Measurements from ENCODE around the gene SIRT6.
"Not testable (repeated sequence)": the region's sequence is repeated elsewhere in the genome, so short reads cannot be mapped to it uniquely, and the experiment has no call there.

Gene SIRT6

GRCh38 chr19:4182084-4182810 lies at the start of gene SIRT6, which contains the start of gene ANKRD24:
TSS of gene SIRT6 (minus strand) at chr19:4182563. CDS start at chr19:4182539, 24 bp downstream.
TSS of gene ANKRD24 (plus strand) at chr19:4182689. CDS start at chr19:4186426, 3,737 bp downstream.
- in situ Hi-C loops (cut with MboI; ENCODE audit: low sequenced_read_pairs) = no loop called here

GRCh38 chr19:4232139-4232538 lies 49.8 kb upstream of the SIRT6 start:
- in situ Hi-C loops (cut with MboI; ENCODE audit: low sequenced_read_pairs) = not testable (repeated sequence)

GRCh38 chr19:4231521-4231920 lies 49.2 kb upstream of the SIRT6 start:
- in situ Hi-C loops (cut with MboI; ENCODE audit: low sequenced_read_pairs) = not testable (repeated sequence)

- in situ Hi-C loops (cut with MboI; ENCODE audit: low sequenced_read_pairs) = not testable (repeated sequence)
Measured at GRCh38 chr19:4230237-4230636, 47.9 kb upstream of the SIRT6 start.

- in situ Hi-C loops (cut with MboI; ENCODE audit: low sequenced_read_pairs) = no loop called here
Measured at GRCh38 chr19:4229179-4229931, 47.0 kb upstream of the SIRT6 start, which contains the start of gene EBI3. TSS of gene EBI3 (plus strand) at chr19:4229523. CDS start at chr19:4229551, 28 bp downstream.

- in situ Hi-C loops (cut with MboI; ENCODE audit: low sequenced_read_pairs) = no loop called here
Measured at GRCh38 chr19:4228765-4229178, 46.4 kb upstream of the SIRT6 start.

GRCh38 chr19:4227771-4228170 lies 45.4 kb upstream of the SIRT6 start:
- in situ Hi-C loops (cut with MboI; ENCODE audit: low sequenced_read_pairs) = no loop called here

- in situ Hi-C loops (cut with MboI; ENCODE audit: low sequenced_read_pairs) = no loop called here
Measured at GRCh38 chr19:4225885-4226284, 43.5 kb upstream of the SIRT6 start.

GRCh38 chr19:4224470-4224869 lies 42.1 kb upstream of the SIRT6 start:
- in situ Hi-C loops (cut with MboI; ENCODE audit: low sequenced_read_pairs) = no loop called here

GRCh38 chr19:4220188-4220587 lies 37.8 kb upstream of the SIRT6 start:
- in situ Hi-C loops (cut with MboI; ENCODE audit: low sequenced_read_pairs) = no loop called here

- in situ Hi-C loops (cut with MboI; ENCODE audit: low sequenced_read_pairs) = not testable (repeated sequence)
Measured at GRCh38 chr19:4218523-4218922, 36.2 kb upstream of the SIRT6 start.

- in situ Hi-C loops (cut with MboI; ENCODE audit: low sequenced_read_pairs) = no loop called here
Measured at GRCh38 chr19:4217429-4218264, 35.3 kb upstream of the SIRT6 start.

- in situ Hi-C loops (cut with MboI; ENCODE audit: low sequenced_read_pairs) = no loop called here
Measured at GRCh38 chr19:4216846-4217245, 34.5 kb upstream of the SIRT6 start.

- in situ Hi-C loops (cut with MboI; ENCODE audit: low sequenced_read_pairs) = no loop called here
Measured at GRCh38 chr19:4215807-4216206, 33.4 kb upstream of the SIRT6 start.

- in situ Hi-C loops (cut with MboI; ENCODE audit: low sequenced_read_pairs) = no loop called here
Measured at GRCh38 chr19:4213116-4213515, 30.8 kb upstream of the SIRT6 start.

GRCh38 chr19:4210166-4210731 lies 27.9 kb upstream of the SIRT6 start:
- in situ Hi-C loops (cut with MboI; ENCODE audit: low sequenced_read_pairs) = no loop called here

GRCh38 chr19:4208385-4209094 lies 26.2 kb upstream of the SIRT6 start:
- in situ Hi-C loops (cut with MboI; ENCODE audit: low sequenced_read_pairs) = no loop called here

GRCh38 chr19:4206818-4207484 lies 24.6 kb upstream of the SIRT6 start:
- in situ Hi-C loops (cut with MboI; ENCODE audit: low sequenced_read_pairs) = no loop called here

GRCh38 chr19:4201798-4202197 lies 19.4 kb upstream of the SIRT6 start:
- in situ Hi-C loops (cut with MboI; ENCODE audit: low sequenced_read_pairs) = no loop called here
